Measurements from ENCODE around the gene AMOTL2. TPM values are rescaled to one million over a fixed set of nuclear protein-coding genes. Genes with fewer than 3 reads are reported as not detected.

Gene AMOTL2
- polyA plus RNA-seq, 1 of the 3 experiments (the other 2 are of a cell fraction) = 185 TPM

DNA sequence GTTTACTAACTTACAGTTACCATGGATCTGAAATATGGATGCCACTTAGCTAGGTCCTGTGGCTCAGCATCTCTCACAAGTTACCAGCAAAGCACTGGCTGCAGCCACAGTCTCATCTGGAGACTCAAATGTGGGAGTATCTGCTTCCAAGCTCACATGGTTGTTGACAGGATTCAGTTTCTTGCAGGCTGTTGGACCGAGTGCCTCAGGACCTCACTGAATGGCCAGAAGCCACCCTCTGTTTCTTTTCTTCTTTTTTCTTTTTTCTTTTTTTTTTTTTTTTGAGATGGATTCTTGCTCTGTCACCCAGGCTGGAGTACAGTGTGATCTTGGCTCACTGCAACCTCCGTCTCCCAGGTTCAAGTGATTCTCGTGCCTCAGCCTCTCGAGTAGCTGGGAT, 20.1 kb upstream of the AMOTL2 start:
- H3K79me2 ChIP-seq (ENCODE audit: insufficient read depth) = no peaks in the 10 kb centered on the region
- no peaks in the 10 kb centered on the region for H4K20me1 ChIP-seq (ENCODE audit: insufficient read depth)
- no peaks in the 10 kb centered on the region for H3K9me3 ChIP-seq
- POLR2A ChIA-PET = no interaction called here
- CTCF ChIA-PET = interaction anchor here (1.7 kb wide), 1 partner anchor 80 kb away, joined by 5 read pairs; no protein-coding TSS in a partner anchor
- no peaks in the 10 kb centered on the region for H3K27me3 ChIP-seq (ENCODE audit: insufficient read depth)
- H3K9ac ChIP-seq = no peak overlapping the region
- no peak overlapping the region for H2AFZ ChIP-seq (ENCODE audit: low read depth)
- no peaks in the 10 kb centered on the region for H3K36me3 ChIP-seq (replicated peaks in 1 of 2; ENCODE audit: control insufficient read depth in 1 of 2, insufficient read depth in 2 of 2, low read length in 1 of 2)
- H3K9me2 ChIP-seq = no peaks in the 10 kb centered on the region
- no peak for TF ChIP-seq RFX5 (IDR thresholded peaks at IDR 0.05; ENCODE audit: low read length)
- no peak for TF ChIP-seq GATA2 (CRISPR knock-in tag; IDR thresholded peaks at IDR 0.05)
- peaks cover 0 to 3% of the 10 kb centered on the region in 2 experiments; a peak in 1 of 4 replicates for H3K4me1 ChIP-seq (ENCODE audit: control insufficient read depth in 1 of 2, insufficient read depth in 2 of 2, low read depth in 1 of 2, low read length in 1 of 2)
- H3F3A ChIP-seq (replicated peaks; ENCODE audit: insufficient read depth) = no peaks in the 10 kb centered on the region
- no peak overlapping the region for H3K4me2 ChIP-seq
- no peak overlapping the region for H3K27ac ChIP-seq (ENCODE audit: low read depth in 2 of 2, low read length in 1 of 2)
- H3K4me3 ChIP-seq (ENCODE audit: low read depth in 2 of 2, low read length in 1 of 2) = no peak overlapping the region
- no peak for DNase-seq
- 65% methylated on average over 4 of the region's 4 CpGs for WGBS (ENCODE audit: low lambda C conversion rate)

DNA sequence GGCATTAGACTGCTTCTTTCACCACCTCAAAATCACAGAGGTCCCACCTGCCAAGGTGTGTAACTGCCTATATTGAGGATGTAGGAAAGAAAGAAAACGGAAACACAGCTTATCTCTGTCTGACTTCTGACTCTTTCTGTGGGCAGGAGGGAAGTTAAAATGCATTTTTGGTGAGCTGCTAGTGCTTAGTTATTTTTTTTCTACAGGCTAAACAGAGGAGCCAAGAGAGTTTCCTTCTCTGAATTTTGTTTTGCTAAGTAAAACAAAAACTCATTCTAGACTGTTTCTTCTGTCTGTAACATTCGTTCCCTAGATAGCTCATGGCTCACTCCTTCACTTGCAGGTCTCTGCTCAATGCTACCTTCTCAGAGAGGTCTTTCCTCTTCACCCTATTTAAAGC, 18.8 kb upstream of the AMOTL2 start:
- CTCF ChIA-PET = interaction anchor here (1.1 to 1.2 kb wide), 2 partner anchors 81 to 463 kb away, joined by 3 to 4 read pairs; no protein-coding TSS in a partner anchor
- H3K4me2 ChIP-seq = no peak overlapping the region

DNA sequence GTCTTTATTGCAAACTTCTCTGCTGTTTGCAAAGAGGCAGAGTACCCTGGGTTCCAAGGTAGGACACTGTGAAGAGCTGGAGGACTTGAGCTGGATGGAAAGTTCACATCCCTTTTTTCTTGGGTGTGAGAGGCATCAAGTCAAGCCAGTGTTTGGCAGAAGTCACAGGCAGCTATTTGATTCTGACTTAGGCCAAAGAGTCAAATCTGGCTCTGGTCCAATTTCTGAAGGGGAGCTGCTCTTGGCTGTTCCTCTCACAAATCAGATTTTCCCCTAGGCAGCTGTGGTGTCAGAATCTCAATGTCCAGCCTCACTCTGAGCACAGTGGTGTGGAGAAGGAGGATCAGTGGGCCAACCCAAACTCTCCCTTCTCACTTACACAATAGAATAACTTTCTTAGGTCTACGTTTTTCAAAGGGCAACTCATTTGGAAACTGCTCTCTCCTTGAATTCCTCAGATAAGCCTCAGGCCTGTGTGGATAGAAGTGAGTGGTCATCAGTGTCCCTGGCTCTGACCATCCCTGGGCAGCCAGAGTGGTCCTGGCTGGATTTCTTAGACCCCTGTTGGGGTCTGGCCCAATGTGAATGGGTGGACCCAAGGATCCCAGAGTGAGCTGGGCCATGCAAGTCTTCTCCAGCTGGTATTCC, 18.2 kb upstream of the AMOTL2 start:
- H3K36me3 ChIP-seq (replicated peaks in 1 of 2; ENCODE audit: control insufficient read depth in 1 of 2, insufficient read depth in 2 of 2, low read length in 1 of 2) = no peaks in the 10 kb centered on the region
- no peaks in the 10 kb centered on the region for H3F3A ChIP-seq (replicated peaks; ENCODE audit: insufficient read depth)
- H4K20me1 ChIP-seq (ENCODE audit: insufficient read depth) = no peaks in the 10 kb centered on the region
- no peak for DNase-seq
- no peaks in the 10 kb centered on the region for H3K9me3 ChIP-seq
- no peak overlapping the region for H2AFZ ChIP-seq (ENCODE audit: low read depth)
- H3K27me3 ChIP-seq (ENCODE audit: insufficient read depth) = no peaks in the 10 kb centered on the region
- no peak for TF ChIP-seq FOXJ3 (CRISPR knock-in tag; IDR thresholded peaks at IDR 0.05)
- ChIA-PET POLR2A (no interaction called here), CTCF (interaction anchor here (1.1 to 1.4 kb wide), 3 partner anchors 81 to 462 kb away, joined by 3 to 4 read pairs (median 3); no protein-coding TSS in a partner anchor)
- H3K4me2 ChIP-seq = no peak overlapping the region
- no peaks in the 10 kb centered on the region for H3K79me2 ChIP-seq (ENCODE audit: insufficient read depth)
- no peak overlapping the region for H3K27ac ChIP-seq (ENCODE audit: low read depth in 2 of 2, low read length in 1 of 2)
- no peak overlapping the region for H3K4me3 ChIP-seq (ENCODE audit: low read depth in 2 of 2, low read length in 1 of 2)
- H3K9me2 ChIP-seq = no peaks in the 10 kb centered on the region
- peaks cover 0 to 3% of the 10 kb centered on the region in 2 experiments; a peak in 1 of 4 replicates for H3K4me1 ChIP-seq (ENCODE audit: control insufficient read depth in 1 of 2, insufficient read depth in 2 of 2, low read depth in 1 of 2, low read length in 1 of 2)
- WGBS (ENCODE audit: low lambda C conversion rate) = 67% methylated on average over 1 of the region's 1 CpG
- H3K9ac ChIP-seq = no peak overlapping the region

More for the DNA sequence above, 18.8 kb upstream of the AMOTL2 start:
- no peaks in the 10 kb centered on the region for H3K79me2 ChIP-seq (ENCODE audit: insufficient read depth)
- DNase-seq = no peak
- 80% methylated on average over 2 of the region's 2 CpGs for WGBS (ENCODE audit: low lambda C conversion rate)
- H3F3A ChIP-seq (replicated peaks; ENCODE audit: insufficient read depth) = no peaks in the 10 kb centered on the region
- no peaks in the 10 kb centered on the region for H3K9me3 ChIP-seq
- no peak overlapping the region for H3K4me3 ChIP-seq (ENCODE audit: low read depth in 2 of 2, low read length in 1 of 2)
- no peaks in the 10 kb centered on the region for H3K36me3 ChIP-seq (replicated peaks in 1 of 2; ENCODE audit: control insufficient read depth in 1 of 2, insufficient read depth in 2 of 2, low read length in 1 of 2)
- H3K9ac ChIP-seq = no peak overlapping the region
- H3K9me2 ChIP-seq = no peaks in the 10 kb centered on the region
- H3K4me1 ChIP-seq (ENCODE audit: control insufficient read depth in 1 of 2, insufficient read depth in 2 of 2, low read depth in 1 of 2, low read length in 1 of 2) = peaks cover 0 to 3% of the 10 kb centered on the region in 2 experiments; a peak in 1 of 4 replicates
- POLR2A ChIA-PET = no interaction called here
- TF ChIP-seq GABPA (IDR thresholded peaks at IDR 0.05; ENCODE audit: low read depth) = no peak
- TF ChIP-seq TCF12 (IDR thresholded peaks at IDR 0.05) = no peak
- no peak for TF ChIP-seq FOXJ3 (CRISPR knock-in tag; IDR thresholded peaks at IDR 0.05)
- H3K27me3 ChIP-seq (ENCODE audit: insufficient read depth) = no peaks in the 10 kb centered on the region
- H4K20me1 ChIP-seq (ENCODE audit: insufficient read depth) = no peaks in the 10 kb centered on the region
- H2AFZ ChIP-seq (ENCODE audit: low read depth) = no peak overlapping the region
- H3K27ac ChIP-seq (ENCODE audit: low read depth in 2 of 2, low read length in 1 of 2) = no peak overlapping the region

GRCh38 chr3:134389865-134390264, 15.6 kb upstream of the AMOTL2 start:
- H2AFZ ChIP-seq (ENCODE audit: low read depth) = no peak overlapping the region
- no peak overlapping the region for H3K4me2 ChIP-seq
- no peaks in the 10 kb centered on the region for H3K36me3 ChIP-seq (replicated peaks in 1 of 2; ENCODE audit: control insufficient read depth in 1 of 2, insufficient read depth in 2 of 2, low read length in 1 of 2)
- no peaks in the 10 kb centered on the region for H4K20me1 ChIP-seq (ENCODE audit: insufficient read depth)
- no peaks in the 10 kb centered on the region for H3K27me3 ChIP-seq (ENCODE audit: insufficient read depth)
- no peak overlapping the region for H3K9ac ChIP-seq
- no peaks in the 10 kb centered on the region for H3K9me2 ChIP-seq
- TF ChIP-seq, protein P1, sequence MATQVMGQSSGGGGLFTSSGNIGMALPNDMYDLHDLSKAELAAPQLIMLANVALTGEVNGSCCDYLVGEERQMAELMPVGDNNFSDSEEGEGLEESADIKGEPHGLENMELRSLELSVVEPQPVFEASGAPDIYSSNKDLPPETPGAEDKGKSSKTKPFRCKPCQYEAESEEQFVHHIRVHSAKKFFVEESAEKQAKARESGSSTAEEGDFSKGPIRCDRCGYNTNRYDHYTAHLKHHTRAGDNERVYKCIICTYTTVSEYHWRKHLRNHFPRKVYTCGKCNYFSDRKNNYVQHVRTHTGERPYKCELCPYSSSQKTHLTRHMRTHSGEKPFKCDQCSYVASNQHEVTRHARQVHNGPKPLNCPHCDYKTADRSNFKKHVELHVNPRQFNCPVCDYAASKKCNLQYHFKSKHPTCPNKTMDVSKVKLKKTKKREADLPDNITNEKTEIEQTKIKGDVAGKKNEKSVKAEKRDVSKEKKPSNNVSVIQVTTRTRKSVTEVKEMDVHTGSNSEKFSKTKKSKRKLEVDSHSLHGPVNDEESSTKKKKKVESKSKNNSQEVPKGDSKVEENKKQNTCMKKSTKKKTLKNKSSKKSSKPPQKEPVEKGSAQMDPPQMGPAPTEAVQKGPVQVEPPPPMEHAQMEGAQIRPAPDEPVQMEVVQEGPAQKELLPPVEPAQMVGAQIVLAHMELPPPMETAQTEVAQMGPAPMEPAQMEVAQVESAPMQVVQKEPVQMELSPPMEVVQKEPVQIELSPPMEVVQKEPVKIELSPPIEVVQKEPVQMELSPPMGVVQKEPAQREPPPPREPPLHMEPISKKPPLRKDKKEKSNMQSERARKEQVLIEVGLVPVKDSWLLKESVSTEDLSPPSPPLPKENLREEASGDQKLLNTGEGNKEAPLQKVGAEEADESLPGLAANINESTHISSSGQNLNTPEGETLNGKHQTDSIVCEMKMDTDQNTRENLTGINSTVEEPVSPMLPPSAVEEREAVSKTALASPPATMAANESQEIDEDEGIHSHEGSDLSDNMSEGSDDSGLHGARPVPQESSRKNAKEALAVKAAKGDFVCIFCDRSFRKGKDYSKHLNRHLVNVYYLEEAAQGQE (IDR thresholded peaks at IDR 0.05; ENCODE audit: low read depth, low read length) = no peak
- TF ChIP-seq JUND (IDR thresholded peaks at IDR 0.05) = no peak
- no peak for TF ChIP-seq USF2 (IDR thresholded peaks at IDR 0.05; ENCODE audit: borderline replicate concordance, low read depth, low read length)
- TF ChIP-seq PBX3 (IDR thresholded peaks at IDR 0.05) = no peak
- no peaks in the 10 kb centered on the region for H3F3A ChIP-seq (replicated peaks; ENCODE audit: insufficient read depth)
- ChIA-PET CTCF (no interaction called here), POLR2A (no interaction called here)
- WGBS (ENCODE audit: low lambda C conversion rate) = 100% methylated on average over 1 of the region's 1 CpG
- H3K79me2 ChIP-seq (ENCODE audit: insufficient read depth) = no peaks in the 10 kb centered on the region
- H3K4me1 ChIP-seq (ENCODE audit: control insufficient read depth in 1 of 2, insufficient read depth in 2 of 2, low read depth in 1 of 2, low read length in 1 of 2) = peaks cover 0 to 3% of the 10 kb centered on the region in 2 experiments; a peak in 1 of 4 replicates
- DNase-seq = no peak
- H3K27ac ChIP-seq (ENCODE audit: low read depth in 2 of 2, low read length in 1 of 2) = no peak overlapping the region
- H3K4me3 ChIP-seq (ENCODE audit: low read depth in 2 of 2, low read length in 1 of 2) = no peak overlapping the region
- H3K9me3 ChIP-seq = no peaks in the 10 kb centered on the region

Data from SK-N-SH (cell line).